Neuronal stem cell (in vitro differentiated cells): ENCODE data around the gene JAK1.

ENCODE experiments used
- DNase-seq: peaks from one replicate; pipeline ENCODE4 v3.0.0-alpha.2; 2013; ENCODE audit warnings: low spot score
- H2AFZ ChIP-seq: one replicate; pipeline ENCODE4 v1.6.1; 2013; ENCODE audit warnings: mild to moderate bottlenecking, low read length, inconsistent platforms
- H2AK5ac ChIP-seq: 2 replicates; pipeline ENCODE4 v1.6.1; 2013; ENCODE audit warnings: low read depth, mild to moderate bottlenecking, inconsistent platforms, low read length, moderate library complexity, mixed read lengths
- H2BK120ac ChIP-seq: 2 replicates; pipeline ENCODE4 v1.6.1; 2013; ENCODE audit warnings: low read depth, mild to moderate bottlenecking, inconsistent platforms, low read length, moderate library complexity, mixed read lengths
- H2BK12ac ChIP-seq: one replicate; pipeline ENCODE4 v1.6.1; 2013; ENCODE audit warnings: low read length, inconsistent platforms
- H2BK15ac ChIP-seq: 2 replicates; pipeline ENCODE4 v1.6.1; 2013; ENCODE audit warnings: mild to moderate bottlenecking, low read length, inconsistent platforms, mixed read lengths
- H2BK5ac ChIP-seq: one replicate; pipeline ENCODE4 v1.6.1; 2013; ENCODE audit warnings: inconsistent platforms, mild to moderate bottlenecking, low read length, moderate library complexity
- H3K14ac ChIP-seq: one replicate; pipeline ENCODE4 v1.6.1; 2013; ENCODE audit warnings: low read length, inconsistent platforms
- H3K18ac ChIP-seq: 2 replicates; pipeline ENCODE4 v1.6.1; 2013; ENCODE audit warnings: low read length, inconsistent platforms
- H3K23ac ChIP-seq: 2 replicates; pipeline ENCODE4 v1.6.1; 2013; ENCODE audit warnings: low read depth, mild to moderate bottlenecking, mixed read lengths, low read length, inconsistent platforms; ENCODE audit not compliant: poor library complexity
- H3K27ac ChIP-seq: replicated peaks from 3 replicates; pipeline ENCODE4 v1.5.1; 2013; ENCODE audit warnings: low read length, inconsistent platforms
- H3K27me3 ChIP-seq, 3 experiments: 2 replicates each; pipeline ENCODE4 v1.6.1; 2013; ENCODE audit warnings: low read length in 3 of 3, mild to moderate bottlenecking in 2 of 3, inconsistent platforms in 1 of 3, low read depth in 1 of 3, mixed read lengths in 1 of 3, moderate library complexity in 1 of 3; ENCODE audit not compliant: control insufficient read depth in 3 of 3, insufficient read depth in 3 of 3
- H3K36me3 ChIP-seq, 2 donors: replicated peaks in 1 of 2; 2 replicates each; pipeline ENCODE4 v1.6.1; 2013; ENCODE audit warnings: low read length in 2 of 2; ENCODE audit not compliant: control insufficient read depth in 2 of 2, insufficient read depth in 2 of 2
- H3K4ac ChIP-seq: 2 replicates; pipeline ENCODE4 v1.6.1; 2013; ENCODE audit warnings: inconsistent platforms, mild to moderate bottlenecking, low read length, moderate library complexity
- H3K4me1 ChIP-seq, 2 donors: 1 replicate in 1 of 2; 2 replicates in 1 of 2; pipeline ENCODE4 v1.6.1; 2013; ENCODE audit warnings: low read length in 2 of 2, low read depth in 1 of 2; ENCODE audit not compliant: control insufficient read depth in 2 of 2, insufficient read depth in 1 of 2
- H3K4me2 ChIP-seq: one replicate; pipeline ENCODE4 v1.6.1; 2013; ENCODE audit warnings: mild to moderate bottlenecking, low read length, inconsistent platforms; ENCODE audit not compliant: insufficient read depth, poor library complexity, severe bottlenecking
- H3K4me3 ChIP-seq, 2 donors: 2 replicates each; pipeline ENCODE4 v1.5.1; 2013; ENCODE audit warnings: low read length in 2 of 2, mild to moderate bottlenecking in 2 of 2, inconsistent platforms in 1 of 2, moderate library complexity in 1 of 2
- H3K79me1 ChIP-seq: one replicate; pipeline ENCODE4 v1.6.1; 2013; ENCODE audit warnings: low read depth, mild to moderate bottlenecking, inconsistent platforms, low read length, moderate library complexity
- H3K9ac ChIP-seq: one replicate; pipeline ENCODE4 v1.6.1; 2013; ENCODE audit warnings: mild to moderate bottlenecking, low read depth, low read length, inconsistent platforms; ENCODE audit not compliant: poor library complexity
- H3K9me3 ChIP-seq, 2 donors: replicated peaks in 1 of 2; 2 replicates each; pipeline versions ENCODE3 to v1.6.1; 2013; ENCODE audit warnings: low read length in 2 of 2, mild to moderate bottlenecking in 2 of 2, inconsistent platforms in 1 of 2, low read depth in 1 of 2, mixed read lengths in 1 of 2, moderate library complexity in 1 of 2; ENCODE audit not compliant: control insufficient read depth in 2 of 2, insufficient read depth in 1 of 2
- H4K8ac ChIP-seq: one replicate; pipeline ENCODE4 v1.6.1; 2013; ENCODE audit warnings: low read depth, mild to moderate bottlenecking, inconsistent platforms, low read length, moderate library complexity
- H4K91ac ChIP-seq: one replicate; pipeline ENCODE4 v1.6.1; 2013; ENCODE audit warnings: low read length, low read depth, mild to moderate bottlenecking, inconsistent platforms; ENCODE audit not compliant: poor library complexity
- WGBS, 2 donors: extraction: QIAGEN DNeasy Blood & Tissue Kit; methylation state at CpG; one replicate each; pipeline ENCODE4 v1.1.7; 2013; ENCODE audit warnings: missing lambda C conversion rate in 2 of 2, mixed read lengths in 1 of 2; ENCODE audit not compliant: insufficient read length in 2 of 2, insufficient replicate concordance in 1 of 2; ENCODE audit errors: extremely low coverage in 2 of 2; 5-methylcytosine and 5-hydroxymethylcytosine counted together

Gene JAK1

GRCh38 chr1:64895500-64895899 lies 70.8 kb downstream of the JAK1 start:
- H3K4me2 ChIP-seq: no peak overlapping the region
- no peak overlapping the region for H2BK12ac ChIP-seq
- H2BK5ac ChIP-seq: no peak overlapping the region
- no peak overlapping the region for H3K23ac ChIP-seq
- no peaks in the 10 kb centered on the region for H3K79me1 ChIP-seq
- H3K27me3 ChIP-seq: peaks cover 0 to 5% (median 0%) of the 10 kb centered on the region in 3 experiments
- H3K27ac ChIP-seq: no peak overlapping the region
- H3K4ac ChIP-seq: no peak overlapping the region
- H4K91ac ChIP-seq: no peak overlapping the region
- H4K8ac ChIP-seq: no peak overlapping the region
- no peak overlapping the region for H3K14ac ChIP-seq
- H3K9me3 ChIP-seq: no peaks in the 10 kb centered on the region
- H2BK15ac ChIP-seq: no peak overlapping the region
- H2AFZ ChIP-seq: no peak overlapping the region
- no CpG with 5 or more reads among the region's 2 CpGs for whole genome bisulfite sequencing, 2 donors
- no peak for DNase-seq
- no peak overlapping the region for H3K4me3 ChIP-seq
- no peak overlapping the region for H3K9ac ChIP-seq
- H3K4me1 ChIP-seq: peaks cover 0 to 4% of the 10 kb centered on the region in 2 donors
- no peaks in the 10 kb centered on the region for H3K36me3 ChIP-seq
- no peak overlapping the region for H3K18ac ChIP-seq
- no peak overlapping the region for H2AK5ac ChIP-seq
- no peak overlapping the region for H2BK120ac ChIP-seq

GRCh38 chr1:64894438-64895196 lies 71.7 kb downstream of the JAK1 start:
- no peak overlapping the region for H3K14ac ChIP-seq
- H3K9ac ChIP-seq: no peak overlapping the region
- H3K4me1 ChIP-seq: peaks cover 0 to 4% of the 10 kb centered on the region in 2 donors
- no peak overlapping the region for H2AFZ ChIP-seq
- no CpG with 5 or more reads among the region's 16 CpGs for WGBS, 2 donors
- no peaks in the 10 kb centered on the region for H3K79me1 ChIP-seq
- no peak overlapping the region for H4K91ac ChIP-seq
- H3K18ac ChIP-seq: no peak overlapping the region
- no peak overlapping the region for H3K4me2 ChIP-seq
- no peak overlapping the region for H3K27ac ChIP-seq
- peaks cover 0 to 7% (median 0%) of the 10 kb centered on the region in 3 experiments for H3K27me3 ChIP-seq
- no peak overlapping the region for H2BK5ac ChIP-seq
- H3K23ac ChIP-seq: no peak overlapping the region
- no peak overlapping the region for H2BK15ac ChIP-seq
- H2BK120ac ChIP-seq: no peak overlapping the region
- no peak overlapping the region for H3K4ac ChIP-seq
- no peak for DNase-seq
- no peaks in the 10 kb centered on the region for H3K36me3 ChIP-seq
- H4K8ac ChIP-seq: no peak overlapping the region
- H2AK5ac ChIP-seq: no peak overlapping the region
- H2BK12ac ChIP-seq: no peak overlapping the region
- no peaks in the 10 kb centered on the region for H3K9me3 ChIP-seq
- H3K4me3 ChIP-seq: no peak overlapping the region

GRCh38 chr1:64893921-64894320 lies 72.4 kb downstream of the JAK1 start:
- no CpG with 5 or more reads among the region's 4 CpGs for WGBS, 2 donors
- H3K27me3 ChIP-seq: peaks cover 0 to 7% (median 0%) of the 10 kb centered on the region in 3 experiments

GRCh38 chr1:64892576-64893573 lies 73.5 kb downstream of the JAK1 start:
- Histone ChIP-seq H3K18ac (no peak overlapping the region), H2BK15ac (no peak overlapping the region), H2BK5ac (no peak overlapping the region), H3K4ac (no peak overlapping the region), H4K8ac (no peak overlapping the region), H3K14ac (no peak overlapping the region), H2AK5ac (no peak overlapping the region), H4K91ac (no peak overlapping the region), H2AFZ (no peak overlapping the region), H2BK12ac (no peak overlapping the region), H3K36me3 (no peaks in the 10 kb centered on the region), H3K27me3 (peaks cover 0 to 12% (median 0%) of the 10 kb centered on the region in 3 experiments), H3K23ac (no peak overlapping the region), H3K79me1 (no peaks in the 10 kb centered on the region), H3K9ac (no peak overlapping the region), H3K4me2 (no peak overlapping the region), H2BK120ac (no peak overlapping the region), H3K9me3 (no peaks in the 10 kb centered on the region), H3K4me1 (peaks cover 0 to 1% of the 10 kb centered on the region in 2 donors), H3K4me3 (no peak overlapping the region), H3K27ac (no peak overlapping the region)
- WGBS, 2 donors: no CpG with 5 or more reads among the region's 5 CpGs
- no peak for DNase-seq

More at GRCh38 chr1:64893921-64894320, 72.4 kb downstream of the JAK1 start:
- H2AFZ ChIP-seq: no peak overlapping the region
- no peak overlapping the region for H3K18ac ChIP-seq
- H2BK5ac ChIP-seq: no peak overlapping the region
- H2AK5ac ChIP-seq: no peak overlapping the region
- no peak overlapping the region for H3K4me3 ChIP-seq
- H3K4me2 ChIP-seq: no peak overlapping the region
- no peak overlapping the region for H2BK12ac ChIP-seq
- no peak overlapping the region for H4K91ac ChIP-seq
- H3K9ac ChIP-seq: no peak overlapping the region
- no peak overlapping the region for H2BK15ac ChIP-seq
- peaks cover 0 to 4% of the 10 kb centered on the region in 2 donors for H3K4me1 ChIP-seq
- H3K23ac ChIP-seq: no peak overlapping the region
- no peak overlapping the region for H3K4ac ChIP-seq
- H3K27ac ChIP-seq: no peak overlapping the region
- H3K36me3 ChIP-seq: no peaks in the 10 kb centered on the region
- no peak overlapping the region for H2BK120ac ChIP-seq
- DNase-seq: no peak
- no peaks in the 10 kb centered on the region for H3K79me1 ChIP-seq
- H3K14ac ChIP-seq: no peak overlapping the region
- no peak overlapping the region for H4K8ac ChIP-seq
- H3K9me3 ChIP-seq: no peaks in the 10 kb centered on the region
